Daoy (cell line): Measurements from ENCODE around the gene CHP2. TPM values are rescaled to one million over a fixed set of nuclear protein-coding genes. Genes with fewer than 3 reads are reported as not detected.
A peak's percentile ranks its signal among the peaks of the same experiment; 100 is the strongest.
"Not testable (repeated sequence)": the region's sequence is repeated elsewhere in the genome, so short reads cannot be mapped to it uniquely, and the experiment has no call there.

ENCODE experiments used
- DNase-seq: peaks from one replicate; pipeline ENCODE4 v3.0.0-alpha.2; 2015; ENCODE audit warnings: low read depth
- total RNA-seq: library from RNA; depleted of rRNA; stranded (reverse); fragments of >200 nt; shearing (Covaris generic); gene quantifications from 2 replicates; pipeline ENCODE4 v1.2.3, GENCODE V29; 2014

The CHP2 gene
- total RNA-seq, 1 experiment from 2014 or later = not detected

- no peak for DNase-seq
These were observed 9.6 kb upstream of the CHP2 start for GRCh38 chr16:23745263-23745662.

- DNase-seq = no peak
These were observed 6.2 kb upstream of the CHP2 start for GRCh38 chr16:23748630-23749029.

GRCh38 chr16:23751053-23751452 is 3.8 kb upstream of the CHP2 start:
- not testable (repeated sequence) for DNase-seq

- no peak for DNase-seq
These were observed 775 bp upstream of the CHP2 start for GRCh38 chr16:23753908-23754593.

GRCh38 chr16:23755484-23755809 is 621 bp downstream of the CHP2 start:
- no peak for DNase-seq

- DNase-seq = no peak
These were observed 2.3 kb downstream of the CHP2 start for GRCh38 chr16:23757116-23757515.

GRCh38 chr16:23757937-23758619 is 3.3 kb downstream of the CHP2 start:
- no peak for DNase-seq

GRCh38 chr16:23765933-23766332 is 11.1 kb downstream of the CHP2 start:
- no peak for DNase-seq

- no peak for DNase-seq
These were observed 13.8 kb downstream of the CHP2 start for GRCh38 chr16:23768581-23768980.

GRCh38 chr16:23771027-23771426 is 16.2 kb downstream of the CHP2 start:
- DNase-seq = no peak

GRCh38 chr16:23771642-23772041 is 16.8 kb downstream of the CHP2 start:
- no peak for DNase-seq

- DNase-seq = no peak
These were observed 18.5 kb downstream of the CHP2 start for GRCh38 chr16:23773339-23773738.

- DNase-seq = no peak
These were observed 26.4 kb downstream of the CHP2 start for GRCh38 chr16:23781176-23781575.

GRCh38 chr16:23784811-23785447 is 30.1 kb downstream of the CHP2 start:
- DNase-seq = peak; percentile 69

GRCh38 chr16:23785842-23786241 is 31.0 kb downstream of the CHP2 start:
- DNase-seq = no peak

- no peak for DNase-seq
These were observed 32.2 kb downstream of the CHP2 start for GRCh38 chr16:23786964-23787561.

- DNase-seq = no peak
These were observed 33.9 kb downstream of the CHP2 start for GRCh38 chr16:23788685-23789084.

GRCh38 chr16:23795378-23795777 is 40.6 kb downstream of the CHP2 start:
- DNase-seq = no peak

- no peak for DNase-seq
These were observed 42.1 kb downstream of the CHP2 start for GRCh38 chr16:23796941-23797340.

GRCh38 chr16:23801378-23801777 is 46.6 kb downstream of the CHP2 start:
- DNase-seq = peak; percentile 71

- DNase-seq = no peak
These were observed 48.0 kb downstream of the CHP2 start for GRCh38 chr16:23802776-23803175.

GRCh38 chr16:23803591-23804123 is 48.8 kb downstream of the CHP2 start:
- peak; percentile 62 for DNase-seq

- DNase-seq = no peak
These were observed 52.2 kb downstream of the CHP2 start for GRCh38 chr16:23807028-23807427.
